ENCODE measurements around the gene LPAR1.

The LPAR1 gene

DNA sequence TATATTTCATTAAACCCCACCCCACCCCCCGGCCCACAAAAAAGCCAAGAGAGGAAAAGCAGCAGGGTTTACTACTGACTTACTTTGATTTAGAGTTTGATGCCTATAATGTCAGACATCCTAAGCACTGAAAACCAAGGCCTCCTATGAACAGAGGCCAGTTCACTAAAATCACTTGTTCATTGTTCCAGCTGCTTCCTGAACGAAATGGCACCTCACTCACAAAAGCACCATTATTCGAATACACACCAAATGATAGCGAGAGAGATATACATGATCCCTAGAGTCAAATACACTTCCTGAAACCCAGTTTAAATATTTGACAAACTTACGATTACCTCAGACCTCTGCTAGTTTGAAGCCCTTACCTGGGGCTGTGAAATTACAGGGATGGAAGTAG is 66.6 kb downstream of the LPAR1 start:
- Histone ChIP-seq H3K79me2 (ENCODE audit: low read length) (no peaks in the 10 kb centered on the region), H3K27me3 (replicated peaks; ENCODE audit: insufficient read depth, low read length) (no peaks in the 10 kb centered on the region), H3K9ac (ENCODE audit: low read length) (no peak overlapping the region), H2AFZ (ENCODE audit: low read length) (no peak overlapping the region), H3K36me3 (replicated peaks; ENCODE audit: insufficient read depth, low read length) (no peaks in the 10 kb centered on the region), H4K20me1 (ENCODE audit: insufficient read depth, low read length) (no peaks in the 10 kb centered on the region), H3K4me2 (ENCODE audit: low read depth, low read length) (no peak overlapping the region), H3K4me3 (ENCODE audit: low read length) (no peak overlapping the region), H3K9me3 (replicated peaks; ENCODE audit: insufficient read depth, low read length) (no peaks in the 10 kb centered on the region), H3F3A (ENCODE audit: insufficient read depth, low read length) (no peaks in the 10 kb centered on the region), H3K9me2 (replicated peaks; ENCODE audit: insufficient read depth, low read length) (no peaks in the 10 kb centered on the region), H3K27ac (ENCODE audit: low read length) (no peak overlapping the region), H3K4me1 (ENCODE audit: low read length) (no peaks in the 10 kb centered on the region)
- no peak for DNase-seq
- TF ChIP-seq EZH2phosphoT487 (IDR thresholded peaks at IDR 0.05; ENCODE audit: low read length): no peak
- no peak for TF ChIP-seq EZH2 (optimal IDR thresholded peaks at IDR 0.05; ENCODE audit: low read depth, low read length)
- TF ChIP-seq, protein P1, sequence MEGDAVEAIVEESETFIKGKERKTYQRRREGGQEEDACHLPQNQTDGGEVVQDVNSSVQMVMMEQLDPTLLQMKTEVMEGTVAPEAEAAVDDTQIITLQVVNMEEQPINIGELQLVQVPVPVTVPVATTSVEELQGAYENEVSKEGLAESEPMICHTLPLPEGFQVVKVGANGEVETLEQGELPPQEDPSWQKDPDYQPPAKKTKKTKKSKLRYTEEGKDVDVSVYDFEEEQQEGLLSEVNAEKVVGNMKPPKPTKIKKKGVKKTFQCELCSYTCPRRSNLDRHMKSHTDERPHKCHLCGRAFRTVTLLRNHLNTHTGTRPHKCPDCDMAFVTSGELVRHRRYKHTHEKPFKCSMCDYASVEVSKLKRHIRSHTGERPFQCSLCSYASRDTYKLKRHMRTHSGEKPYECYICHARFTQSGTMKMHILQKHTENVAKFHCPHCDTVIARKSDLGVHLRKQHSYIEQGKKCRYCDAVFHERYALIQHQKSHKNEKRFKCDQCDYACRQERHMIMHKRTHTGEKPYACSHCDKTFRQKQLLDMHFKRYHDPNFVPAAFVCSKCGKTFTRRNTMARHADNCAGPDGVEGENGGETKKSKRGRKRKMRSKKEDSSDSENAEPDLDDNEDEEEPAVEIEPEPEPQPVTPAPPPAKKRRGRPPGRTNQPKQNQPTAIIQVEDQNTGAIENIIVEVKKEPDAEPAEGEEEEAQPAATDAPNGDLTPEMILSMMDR (IDR thresholded peaks at IDR 0.05; ENCODE audit: low read length): no peak

DNA sequence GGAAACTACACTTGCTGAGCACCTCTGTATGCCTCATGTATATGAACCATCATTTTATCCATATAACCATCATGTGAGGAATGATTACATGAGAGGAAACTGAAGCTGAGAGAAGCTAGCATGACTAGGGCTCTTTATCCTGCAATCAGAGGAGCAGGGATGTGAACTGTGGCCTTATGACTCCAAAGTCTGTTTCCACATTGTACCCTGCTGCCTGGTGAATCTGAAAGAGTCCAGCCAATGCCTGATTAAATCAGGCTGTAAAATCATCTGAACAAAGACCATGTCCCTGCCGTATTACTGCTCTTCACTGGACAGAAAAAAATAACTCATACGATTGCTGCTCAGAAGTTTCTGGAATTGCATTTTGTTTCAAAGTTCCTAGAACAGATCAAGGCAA is 67.0 kb downstream of the LPAR1 start:
- H3K36me3 ChIP-seq (replicated peaks; ENCODE audit: insufficient read depth, low read length): no peaks in the 10 kb centered on the region
- H2AFZ ChIP-seq (ENCODE audit: low read length): no peak overlapping the region
- no peak overlapping the region for H3K27ac ChIP-seq (ENCODE audit: low read length)
- no peaks in the 10 kb centered on the region for H3F3A ChIP-seq (ENCODE audit: insufficient read depth, low read length)
- no peaks in the 10 kb centered on the region for H3K27me3 ChIP-seq (replicated peaks; ENCODE audit: insufficient read depth, low read length)
- no peak for DNase-seq
- no peaks in the 10 kb centered on the region for H3K9me2 ChIP-seq (replicated peaks; ENCODE audit: insufficient read depth, low read length)
- H3K4me1 ChIP-seq (ENCODE audit: low read length): no peaks in the 10 kb centered on the region
- no peak overlapping the region for H3K4me3 ChIP-seq (ENCODE audit: low read length)
- H4K20me1 ChIP-seq (ENCODE audit: insufficient read depth, low read length): no peaks in the 10 kb centered on the region
- no peaks in the 10 kb centered on the region for H3K79me2 ChIP-seq (ENCODE audit: low read length)
- no peak for TF ChIP-seq EZH2 (optimal IDR thresholded peaks at IDR 0.05; ENCODE audit: low read depth, low read length)
- TF ChIP-seq, protein P1 (IDR thresholded peaks at IDR 0.05; ENCODE audit: low read length): no peak
- no peak for TF ChIP-seq EZH2phosphoT487 (IDR thresholded peaks at IDR 0.05; ENCODE audit: low read length)
- H3K4me2 ChIP-seq (ENCODE audit: low read depth, low read length): no peak overlapping the region
- H3K9ac ChIP-seq (ENCODE audit: low read length): no peak overlapping the region
- no peaks in the 10 kb centered on the region for H3K9me3 ChIP-seq (replicated peaks; ENCODE audit: insufficient read depth, low read length)

DNA sequence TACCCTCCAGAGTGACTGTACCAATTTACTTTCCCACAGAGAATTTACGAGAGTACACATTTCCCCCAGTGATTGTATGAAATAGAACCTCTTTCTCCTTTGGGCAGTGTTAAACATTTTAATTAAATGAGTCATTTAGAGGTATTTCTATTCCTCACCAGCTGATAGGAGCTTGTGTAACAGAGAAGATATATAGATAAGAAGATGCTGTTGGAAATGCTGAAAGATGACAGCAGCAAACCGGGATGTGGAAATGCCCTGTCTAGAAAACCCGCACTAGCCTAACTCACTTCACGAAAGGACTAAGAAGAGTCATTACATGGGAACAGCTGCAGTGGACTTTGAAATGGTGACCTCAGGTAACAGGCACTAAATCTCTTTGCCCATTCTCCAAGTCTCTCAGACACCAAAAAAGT is 68.3 kb downstream of the LPAR1 start:
- no peak overlapping the region for H3K4me3 ChIP-seq (ENCODE audit: low read length)

More for the DNA sequence above, 68.3 kb downstream of the LPAR1 start:
- Histone ChIP-seq H3K4me1 (ENCODE audit: low read length) (no peaks in the 10 kb centered on the region), H3K36me3 (replicated peaks; ENCODE audit: insufficient read depth, low read length) (no peaks in the 10 kb centered on the region), H3K4me2 (ENCODE audit: low read depth, low read length) (no peak overlapping the region), H3K9me3 (replicated peaks; ENCODE audit: insufficient read depth, low read length) (no peaks in the 10 kb centered on the region), H3K79me2 (ENCODE audit: low read length) (no peaks in the 10 kb centered on the region), H2AFZ (ENCODE audit: low read length) (no peak overlapping the region), H3K9me2 (replicated peaks; ENCODE audit: insufficient read depth, low read length) (no peaks in the 10 kb centered on the region), H3K27ac (ENCODE audit: low read length) (no peak overlapping the region), H3K9ac (ENCODE audit: low read length) (no peak overlapping the region), H3F3A (ENCODE audit: insufficient read depth, low read length) (no peaks in the 10 kb centered on the region), H4K20me1 (ENCODE audit: insufficient read depth, low read length) (no peaks in the 10 kb centered on the region), H3K27me3 (replicated peaks; ENCODE audit: insufficient read depth, low read length) (no peaks in the 10 kb centered on the region)
- no peak for DNase-seq
- TF ChIP-seq, protein P1 (IDR thresholded peaks at IDR 0.05; ENCODE audit: low read length): no peak
- TF ChIP-seq EZH2 (optimal IDR thresholded peaks at IDR 0.05; ENCODE audit: low read depth, low read length): no peak
- no peak for TF ChIP-seq EZH2phosphoT487 (IDR thresholded peaks at IDR 0.05; ENCODE audit: low read length)

All from MM.1S (cell line).